Small intestine (tissue), 7 donors: ENCODE measurements around the gene MTCL1. TPM values are rescaled to one million over a fixed set of nuclear protein-coding genes. Genes with fewer than 3 reads are reported as not detected.

Source experiments
- DNase-seq, 2 donors: peaks; one replicate each; pipeline versions ENCODE4 v3.0.0 to v3.0.0-alpha.2; 2013
- FAIRE-seq: peaks from 2 replicates; lab custom pipeline; 2012; peaks lifted over from hg19 to GRCh38; lab: Jason Lieb, UNC
- H3K27ac ChIP-seq, 3 donors: one replicate each; pipeline ENCODE4 v1.5.1; 2013; ENCODE audit warnings: low read length in 2 of 3, mild to moderate bottlenecking in 2 of 3, control low read depth in 1 of 3, inconsistent platforms in 1 of 3, low read depth in 1 of 3, moderate library complexity in 1 of 3
- H3K27me3 ChIP-seq, 3 donors: one replicate each; pipeline ENCODE4 v1.6.1; 2013; ENCODE audit warnings: low read length in 3 of 3, inconsistent platforms in 1 of 3; ENCODE audit not compliant: control insufficient read depth in 3 of 3, insufficient read depth in 3 of 3
- H3K36me3 ChIP-seq, 3 donors: one replicate each; pipeline ENCODE4 v1.6.1; 2013; ENCODE audit warnings: low read length in 3 of 3, inconsistent platforms in 1 of 3, low read depth in 1 of 3, mild to moderate bottlenecking in 1 of 3, moderate library complexity in 1 of 3; ENCODE audit not compliant: control insufficient read depth in 3 of 3, insufficient read depth in 2 of 3
- H3K4me1 ChIP-seq, 3 donors: one replicate each; pipeline ENCODE4 v1.6.1; 2013; ENCODE audit warnings: low read length in 2 of 3, inconsistent platforms in 1 of 3, low read depth in 1 of 3, mild to moderate bottlenecking in 1 of 3, moderate library complexity in 1 of 3; ENCODE audit not compliant: control insufficient read depth in 3 of 3, insufficient read depth in 2 of 3
- H3K4me3 ChIP-seq, 3 donors: one replicate each; pipeline ENCODE4 v1.5.1; 2013; ENCODE audit warnings: low read length in 3 of 3, control low read depth in 1 of 3, inconsistent platforms in 1 of 3, low read depth in 1 of 3, mild to moderate bottlenecking in 1 of 3, moderate library complexity in 1 of 3
- H3K9me3 ChIP-seq, 2 donors: one replicate each; pipeline ENCODE4 v1.6.1; 2013; ENCODE audit warnings: low read depth in 1 of 2, low read length in 1 of 2; ENCODE audit not compliant: control insufficient read depth in 2 of 2, insufficient read depth in 1 of 2
- WGBS, 3 donors: extraction: QIAGEN DNeasy Blood & Tissue Kit; methylation state at CpG; one replicate each; pipeline ENCODE4 v1.1.7; 2013; 5-methylcytosine and 5-hydroxymethylcytosine counted together
- polyA plus RNA-seq, 4 donors: library from polyadenylated mRNA; stranded (reverse) in 3 of 4; unstranded in 1 of 4; fragments of 200-250 nt in 3 of 4; fragments of 120-200 nt in 1 of 4; gene quantifications; one replicate each; pipeline versions ENCODE4 v1.2.1 to v1.2.3, GENCODE V29; 2013
- donor health status: healthy with polysubstance abuse.
- donor health status: control.
- donor health status: control.
- donor health status: Bipolar disorder and iron deficiency.
- donor health status: healthy.

The MTCL1 gene
- polyA plus RNA-seq, 4 donors = 2.5 to 12.4 (median 6.0) TPM

- no peaks in the 10 kb centered on the region for H3K27me3 ChIP-seq
- no peak overlapping the region for H3K4me3 ChIP-seq
- H3K36me3 ChIP-seq = no peaks in the 10 kb centered on the region
- no peak for DNase-seq
- FAIRE-seq = no peak
- no peak overlapping the region for H3K27ac ChIP-seq
- peaks cover 0 to 10% of the 10 kb centered on the region in 2 donors for H3K9me3 ChIP-seq
- H3K4me1 ChIP-seq = no peaks in the 10 kb centered on the region
- 73 to 88% (median 85%) methylated on average over 6 of the region's 6 CpGs for WGBS, 3 donors
Observed at GRCh38 chr18:8834881-8835280, 129.5 kb downstream of the MTCL1 start.

- H3K27ac ChIP-seq = no peak overlapping the region
- H3K27me3 ChIP-seq = no peaks in the 10 kb centered on the region
- no peaks in the 10 kb centered on the region for H3K36me3 ChIP-seq
- DNase-seq (no peak), FAIRE-seq (no peak)
- H3K4me1 ChIP-seq = no peaks in the 10 kb centered on the region
- 74 to 85% (median 75%) methylated on average over 3 of the region's 3 CpGs for WGBS, 3 donors
- no peak overlapping the region for H3K4me3 ChIP-seq
- H3K9me3 ChIP-seq = peaks cover 0 to 10% of the 10 kb centered on the region in 2 donors
Observed at GRCh38 chr18:8835521-8835953, 130.2 kb downstream of the MTCL1 start.

- no peaks in the 10 kb centered on the region for H3K4me1 ChIP-seq
- peaks cover 0 to 10% of the 10 kb centered on the region in 2 donors for H3K9me3 ChIP-seq
- no peak for DNase-seq
- H3K4me3 ChIP-seq = no peak overlapping the region
- no peaks in the 10 kb centered on the region for H3K27me3 ChIP-seq
- H3K36me3 ChIP-seq = no peaks in the 10 kb centered on the region
- 35 to 38% (median 36%) methylated on average over 3 of the region's 3 CpGs for WGBS, 3 donors
- no peak overlapping the region for H3K27ac ChIP-seq
- FAIRE-seq = no peak
Observed at GRCh38 chr18:8839281-8839680, 133.9 kb downstream of the MTCL1 start.

DNA sequence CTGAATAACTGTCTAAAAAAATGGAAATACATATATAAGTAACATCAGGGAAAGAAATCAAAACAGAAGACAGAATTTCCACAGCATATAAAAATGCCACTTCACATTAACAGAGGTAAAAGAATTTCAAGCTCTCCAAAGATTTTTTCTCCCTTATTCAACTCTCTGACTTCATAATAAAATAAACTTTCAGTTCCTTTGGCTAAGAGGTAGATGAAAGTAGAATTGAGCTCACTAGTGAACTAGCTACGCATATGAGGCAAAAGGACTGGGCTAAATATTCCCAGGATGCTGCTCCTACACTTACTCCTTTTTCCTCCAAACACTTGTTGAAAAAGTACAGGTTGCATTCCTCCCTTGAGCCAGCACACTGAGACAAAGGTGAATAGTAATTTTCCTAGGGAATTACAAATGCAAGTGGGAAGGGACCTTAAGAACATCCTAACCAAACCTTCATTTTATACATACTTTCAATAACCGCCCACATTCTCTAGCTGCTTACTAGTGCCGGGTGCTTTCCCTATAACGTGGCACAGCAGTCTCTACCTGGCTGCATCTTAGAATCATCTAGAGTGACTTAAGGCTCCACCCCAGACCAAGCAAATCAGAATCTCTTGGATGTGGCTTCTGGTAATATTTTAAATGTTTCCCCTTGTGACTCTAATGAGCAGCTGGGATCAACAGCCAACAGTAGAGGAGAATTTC lies 136.6 kb downstream of the MTCL1 start:
- Histone ChIP-seq H3K4me3 (no peak overlapping the region), H3K4me1 (no peaks in the 10 kb centered on the region), H3K36me3 (no peaks in the 10 kb centered on the region), H3K27ac (no peak overlapping the region), H3K9me3 (peaks cover 0 to 3% of the 10 kb centered on the region in 2 donors), H3K27me3 (peaks cover 0 to 5% (median 2%) of the 10 kb centered on the region in 3 donors)
- FAIRE-seq (no peak), DNase-seq (no peak)
- 82 to 86% (median 83%) methylated on average over 4 of the region's 4 CpGs for WGBS, 3 donors

- H3K4me3 ChIP-seq = no peak overlapping the region
- H3K27ac ChIP-seq = no peak overlapping the region
- no peaks in the 10 kb centered on the region for H3K36me3 ChIP-seq
- H3K27me3 ChIP-seq = peaks cover 0 to 5% (median 2%) of the 10 kb centered on the region in 3 donors
- H3K9me3 ChIP-seq = no peaks in the 10 kb centered on the region
- WGBS, 3 donors = 84 to 92% (median 84%) methylated on average over 5 of the region's 5 CpGs
- DNase-seq (no peak), FAIRE-seq (no peak)
- no peaks in the 10 kb centered on the region for H3K4me1 ChIP-seq
Observed at GRCh38 chr18:8842506-8842905, 137.2 kb downstream of the MTCL1 start.

DNA sequence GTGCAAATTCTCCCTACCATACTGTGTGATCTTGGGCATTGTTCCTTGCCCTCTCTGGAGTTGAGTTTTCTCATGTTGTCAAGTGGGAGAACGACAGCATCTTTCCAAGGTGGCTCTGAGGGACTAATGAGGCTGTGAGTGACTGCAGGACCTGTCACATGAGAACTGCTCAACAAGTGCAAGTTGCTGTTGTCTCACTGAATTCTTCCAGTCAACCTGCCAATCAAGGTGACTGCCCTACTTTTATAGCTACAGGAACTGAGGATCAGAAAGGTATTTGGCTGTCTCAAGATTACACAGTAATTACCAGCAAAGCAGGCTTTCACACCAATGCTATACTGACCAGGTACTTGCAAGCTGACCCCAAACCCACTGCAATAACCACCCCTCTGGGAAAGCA lies 137.6 kb downstream of the MTCL1 start:
- Histone ChIP-seq H3K27ac (no peak overlapping the region), H3K9me3 (no peaks in the 10 kb centered on the region), H3K36me3 (no peaks in the 10 kb centered on the region), H3K4me1 (no peaks in the 10 kb centered on the region), H3K27me3 (peaks cover 0 to 5% (median 2%) of the 10 kb centered on the region in 3 donors), H3K4me3 (no peak overlapping the region)
- WGBS, 3 donors = 71 to 81% (median 78%) methylated on average over 1 of the region's 1 CpG
- FAIRE-seq (no peak), DNase-seq (no peak)

DNA sequence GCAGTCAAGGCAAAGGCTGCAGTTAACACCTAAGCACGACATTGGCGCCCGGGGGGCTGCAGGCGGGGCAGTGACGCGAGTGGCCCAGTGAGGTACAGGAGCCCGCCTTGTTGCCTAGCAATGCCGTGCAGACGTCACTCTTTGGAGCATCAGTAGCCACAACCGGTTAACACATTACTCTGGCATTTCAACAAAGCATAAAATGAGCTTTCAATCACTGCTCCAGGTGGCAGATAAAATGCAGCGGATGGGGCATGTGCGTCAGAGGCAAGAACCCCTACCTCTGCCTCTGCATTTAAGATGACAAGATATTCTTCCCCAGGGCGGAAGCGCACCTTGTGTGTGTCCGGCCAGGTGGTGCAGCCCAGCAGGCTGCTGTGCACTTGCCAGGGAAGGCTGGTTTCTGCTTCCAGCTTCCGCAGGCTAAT lies 139.4 kb downstream of the MTCL1 start:
- Histone ChIP-seq H3K4me3 (no peak overlapping the region), H3K4me1 (no peaks in the 10 kb centered on the region), H3K27me3 (peaks cover 0 to 5% (median 2%) of the 10 kb centered on the region in 3 donors), H3K9me3 (no peaks in the 10 kb centered on the region), H3K27ac (no peak overlapping the region), H3K36me3 (no peaks in the 10 kb centered on the region)
- DNase-seq (no peak), FAIRE-seq (no peak)
- WGBS, 3 donors = 71 to 78% (median 77%) methylated on average over 16 of the region's 16 CpGs

GRCh38 chr18:8845506-8845905 lies 140.2 kb downstream of the MTCL1 start:
- no peaks in the 10 kb centered on the region for H3K36me3 ChIP-seq
- no peak overlapping the region for H3K27ac ChIP-seq
- no peaks in the 10 kb centered on the region for H3K9me3 ChIP-seq
- peaks cover 0 to 5% (median 2%) of the 10 kb centered on the region in 3 donors for H3K27me3 ChIP-seq
- no peaks in the 10 kb centered on the region for H3K4me1 ChIP-seq
- WGBS, 3 donors = 90 to 92% (median 92%) methylated on average over 7 of the region's 7 CpGs
- DNase-seq (no peak), FAIRE-seq (no peak)
- no peak overlapping the region for H3K4me3 ChIP-seq
